Pons (tissue), 1 donor: Measurements from ENCODE around the gene COPS4.
"Not testable (repeated sequence)": the region's sequence is repeated elsewhere in the genome, so short reads cannot be mapped to it uniquely, and the experiment has no call there.

Experiments used
- DNase-seq: peaks from one replicate; pipeline ENCODE4 v3.0.0-alpha.2; 2016; ENCODE audit warnings: low spot score

Gene COPS4

GRCh38 chr4:83024233-83024632 lies 10.8 kb upstream of the COPS4 start:
- no peak for DNase-seq

DNA sequence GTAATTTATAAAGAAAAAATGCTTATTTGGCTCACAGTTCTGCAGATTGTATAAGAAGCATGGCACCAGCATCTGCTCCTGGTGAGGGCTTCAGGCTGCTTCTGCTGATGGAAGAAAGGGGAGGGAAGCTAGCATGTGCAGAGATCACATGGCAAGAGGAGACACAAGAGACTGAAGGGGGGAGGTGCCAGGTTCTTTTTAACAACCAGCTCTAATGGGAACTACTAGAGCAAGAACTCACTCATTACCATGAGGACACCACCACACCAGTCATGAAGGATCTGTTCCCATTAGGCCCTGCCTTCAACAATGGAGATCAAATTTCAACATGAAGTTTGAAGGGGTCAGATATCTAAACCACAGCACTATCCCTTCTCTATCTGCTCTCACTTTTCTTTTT lies 9.4 kb upstream of the COPS4 start:
- no peak for DNase-seq

GRCh38 chr4:83028976-83029375 lies 6.0 kb upstream of the COPS4 start:
- no peak for DNase-seq

DNA sequence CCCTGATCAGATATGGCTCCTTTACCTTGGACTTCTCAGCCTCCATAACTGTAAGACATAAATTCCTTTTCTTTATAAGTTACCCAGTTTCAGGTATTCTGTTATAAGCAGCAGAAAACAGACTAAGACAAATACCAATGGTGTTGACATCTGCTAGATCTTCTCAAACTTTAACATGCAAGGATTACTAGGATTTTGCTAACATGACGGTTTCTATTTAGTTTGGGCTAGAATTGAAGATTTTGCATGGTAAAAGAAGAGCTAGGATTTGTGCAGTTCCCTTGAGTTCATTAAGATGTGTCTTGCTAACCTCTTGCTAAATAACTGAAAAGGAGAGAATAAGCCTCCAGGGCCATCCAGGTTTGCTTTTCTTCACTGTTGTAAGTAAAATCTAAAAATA lies 5.3 kb upstream of the COPS4 start:
- no peak for DNase-seq

DNA sequence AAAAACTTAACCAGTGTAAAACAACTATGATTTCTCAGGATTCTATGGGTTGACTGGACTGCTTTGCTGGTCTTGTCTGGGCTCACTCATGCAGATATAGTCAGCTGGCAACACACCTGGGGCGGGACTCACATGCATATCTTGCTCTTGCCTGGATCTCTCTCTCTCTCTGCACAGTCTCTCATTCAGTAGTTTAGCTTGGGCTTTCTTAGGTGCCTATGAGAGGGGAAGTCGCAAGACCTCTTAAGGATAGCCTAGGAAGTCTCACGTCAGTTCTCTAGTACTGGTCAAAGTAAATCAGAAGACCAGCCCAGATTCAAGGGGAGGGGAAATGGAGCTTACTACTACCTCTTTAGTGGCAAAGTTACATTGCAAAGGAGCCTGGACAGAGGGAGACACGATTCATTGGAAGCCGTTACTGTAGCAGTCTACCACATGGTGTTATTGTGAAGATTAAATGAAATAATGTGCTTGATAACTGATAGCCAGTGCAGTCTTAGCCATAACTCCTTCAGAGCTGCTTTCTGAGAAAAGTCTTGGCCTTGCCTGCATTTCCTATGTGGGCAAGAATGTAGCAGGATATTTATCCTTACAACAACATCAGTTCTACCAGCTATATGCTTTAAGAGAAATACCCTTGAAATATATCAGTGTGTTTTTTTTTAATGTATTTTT lies 2.1 kb downstream of the COPS4 start:
- no peak for DNase-seq

DNA sequence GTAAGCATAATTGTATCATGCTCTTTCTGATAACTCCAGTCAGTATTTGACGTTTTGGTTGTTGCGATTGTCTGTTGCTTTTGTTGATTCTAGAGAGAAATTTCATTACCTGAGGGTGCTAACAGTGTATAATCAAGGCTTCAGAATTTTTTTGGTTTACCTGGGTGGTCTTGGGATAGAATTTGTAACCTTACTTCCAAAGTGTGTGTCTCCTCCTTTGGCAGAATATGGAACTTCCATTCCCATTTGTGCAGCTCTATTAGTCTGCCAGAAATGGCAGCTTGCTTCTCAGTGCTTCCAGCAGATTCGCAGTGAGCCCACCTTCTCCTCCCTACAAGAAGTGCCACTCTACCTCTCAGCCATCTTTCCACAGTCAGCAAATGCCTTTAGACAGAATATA lies 5.3 kb downstream of the COPS4 start:
- DNase-seq, result no peak

DNA sequence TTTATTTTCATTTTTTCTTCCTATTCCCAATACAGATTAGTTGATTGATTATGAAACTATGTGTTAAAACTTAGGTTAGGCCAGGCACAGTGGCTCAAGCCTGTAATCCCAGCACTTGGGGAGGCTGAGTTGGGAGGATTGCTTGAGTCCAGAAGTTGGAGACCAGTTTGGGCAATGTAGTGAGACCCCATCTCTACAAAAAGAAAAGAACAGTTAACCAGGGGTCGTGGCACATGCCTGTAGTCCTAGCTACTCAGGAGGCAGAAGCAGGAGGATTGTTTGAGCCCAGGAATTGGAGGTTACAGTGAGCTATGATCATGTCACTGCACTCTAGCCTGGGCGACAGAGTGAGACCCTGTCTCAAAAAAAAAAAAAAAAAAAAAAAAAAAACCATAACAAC lies 8.2 kb downstream of the COPS4 start:
- not testable (repeated sequence) for DNase-seq

GRCh38 chr4:83043801-83044407 lies 8.9 kb downstream of the COPS4 start:
- DNase-seq, result no peak

DNA sequence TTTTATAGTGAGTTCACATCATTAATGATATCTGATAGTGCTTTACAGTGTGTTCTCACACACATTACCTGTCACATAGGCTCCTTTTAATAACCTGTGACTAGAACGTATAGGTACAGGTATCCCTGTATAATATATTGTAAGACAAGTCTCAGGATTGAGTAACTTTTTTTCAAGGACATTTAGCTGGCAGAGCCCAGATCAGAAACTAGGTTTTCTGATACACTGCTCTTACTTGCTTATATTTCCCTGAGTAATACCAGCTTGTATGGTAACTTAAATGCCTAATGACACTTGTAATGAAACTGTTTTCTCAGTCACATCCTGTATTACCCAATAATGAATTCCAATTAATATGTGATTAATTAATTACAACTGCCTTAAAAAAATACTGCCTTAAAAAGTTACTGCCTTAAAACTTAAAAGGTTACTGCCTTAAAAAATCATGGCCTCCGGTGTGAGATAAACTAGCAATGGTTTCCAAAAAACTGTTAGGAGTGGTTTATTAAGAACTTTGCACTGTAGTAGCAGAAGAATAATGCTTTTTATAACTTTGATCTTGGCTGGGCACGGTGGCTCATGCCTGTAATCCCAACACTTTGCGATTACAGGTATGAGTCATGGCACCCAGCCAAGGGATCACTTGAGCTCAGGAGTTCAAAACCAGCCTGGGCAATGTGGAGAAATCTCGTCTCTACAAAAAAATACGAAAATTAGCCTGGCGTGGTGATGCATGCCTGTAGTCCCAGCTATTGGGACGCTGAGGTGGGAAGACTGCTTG lies 11.9 kb downstream of the COPS4 start:
- DNase-seq, result no peak

DNA sequence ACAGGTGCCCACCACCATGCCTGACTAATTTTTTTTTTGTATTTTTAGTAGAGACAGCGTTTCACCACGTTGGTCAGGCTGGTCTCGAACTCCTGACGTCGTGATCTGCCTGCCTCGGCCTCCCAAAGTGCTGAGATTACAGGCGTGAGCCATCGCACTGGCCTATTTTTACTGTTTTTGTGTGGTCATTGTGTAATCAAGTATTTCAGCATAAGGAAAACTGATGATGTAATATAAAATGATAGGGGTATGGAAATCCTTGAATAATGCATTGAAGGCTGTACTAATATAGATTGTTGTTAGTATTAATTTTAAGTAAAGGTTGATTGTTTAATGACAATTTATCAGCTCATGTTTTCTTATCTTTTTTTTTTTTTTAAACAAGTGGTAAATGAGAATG lies 13.8 kb downstream of the COPS4 start:
- DNase-seq, result not testable (repeated sequence)

GRCh38 chr4:83054928-83055327 lies 19.9 kb downstream of the COPS4 start:
- DNase-seq, result no peak

GRCh38 chr4:83062739-83063138 lies 27.8 kb downstream of the COPS4 start:
- DNase-seq, result no peak

GRCh38 chr4:83065266-83065665 lies 30.3 kb downstream of the COPS4 start:
- no peak for DNase-seq

GRCh38 chr4:83067058-83067639 lies 32.2 kb downstream of the COPS4 start:
- no peak for DNase-seq

DNA sequence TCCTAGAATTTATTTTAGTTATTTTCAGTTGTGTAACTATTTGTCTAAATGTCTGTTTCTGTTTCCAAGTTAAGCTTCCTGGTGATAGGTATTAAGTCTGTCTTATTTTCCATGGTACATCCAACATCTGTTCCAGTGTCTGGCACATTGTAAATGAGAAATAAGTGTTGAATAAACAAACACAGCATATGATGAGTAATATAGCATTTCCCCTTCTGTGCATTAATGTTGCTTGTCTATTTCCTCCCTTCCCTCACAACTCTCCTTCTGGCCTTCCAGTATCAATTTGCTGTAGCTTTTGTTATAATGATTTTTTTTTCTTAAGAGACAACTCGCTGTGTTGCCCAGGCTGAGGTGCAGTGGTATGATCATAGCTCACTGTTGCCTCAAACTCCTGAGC lies 36.1 kb downstream of the COPS4 start:
- no peak for DNase-seq

DNA sequence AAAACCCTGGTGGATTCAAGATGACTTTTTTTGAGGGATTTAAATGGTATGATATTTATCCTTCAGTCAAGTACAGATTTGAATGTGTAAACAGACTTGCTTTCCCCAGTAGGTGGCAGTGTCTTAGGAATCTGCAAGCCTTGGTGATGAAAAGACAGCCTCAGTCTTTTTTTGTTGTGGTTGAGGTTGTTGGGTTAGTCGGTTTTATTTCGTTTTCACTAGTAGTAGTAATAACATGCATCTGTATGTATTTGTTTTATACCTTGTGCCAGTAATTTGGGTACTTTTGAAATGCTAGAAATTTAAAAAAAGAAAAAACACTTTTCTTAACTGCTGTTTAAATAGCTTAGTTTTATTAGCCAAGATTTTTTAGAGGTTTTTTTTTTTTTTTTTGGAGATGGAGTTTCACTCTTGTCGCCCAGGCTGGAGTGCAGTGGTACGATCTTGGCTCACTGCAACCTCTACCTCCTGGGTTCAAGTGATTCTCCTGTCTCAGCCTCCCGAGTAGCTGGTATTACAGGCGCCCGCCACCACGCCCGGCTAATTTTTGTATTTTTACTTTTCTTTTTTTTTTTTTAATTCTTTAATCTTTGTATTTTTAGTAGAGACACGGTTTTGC lies 39.2 kb downstream of the COPS4 start:
- DNase-seq, result peak; percentile 86

GRCh38 chr4:83074783-83075182 lies 39.8 kb downstream of the COPS4 start:
- DNase-seq, result not testable (repeated sequence)

DNA sequence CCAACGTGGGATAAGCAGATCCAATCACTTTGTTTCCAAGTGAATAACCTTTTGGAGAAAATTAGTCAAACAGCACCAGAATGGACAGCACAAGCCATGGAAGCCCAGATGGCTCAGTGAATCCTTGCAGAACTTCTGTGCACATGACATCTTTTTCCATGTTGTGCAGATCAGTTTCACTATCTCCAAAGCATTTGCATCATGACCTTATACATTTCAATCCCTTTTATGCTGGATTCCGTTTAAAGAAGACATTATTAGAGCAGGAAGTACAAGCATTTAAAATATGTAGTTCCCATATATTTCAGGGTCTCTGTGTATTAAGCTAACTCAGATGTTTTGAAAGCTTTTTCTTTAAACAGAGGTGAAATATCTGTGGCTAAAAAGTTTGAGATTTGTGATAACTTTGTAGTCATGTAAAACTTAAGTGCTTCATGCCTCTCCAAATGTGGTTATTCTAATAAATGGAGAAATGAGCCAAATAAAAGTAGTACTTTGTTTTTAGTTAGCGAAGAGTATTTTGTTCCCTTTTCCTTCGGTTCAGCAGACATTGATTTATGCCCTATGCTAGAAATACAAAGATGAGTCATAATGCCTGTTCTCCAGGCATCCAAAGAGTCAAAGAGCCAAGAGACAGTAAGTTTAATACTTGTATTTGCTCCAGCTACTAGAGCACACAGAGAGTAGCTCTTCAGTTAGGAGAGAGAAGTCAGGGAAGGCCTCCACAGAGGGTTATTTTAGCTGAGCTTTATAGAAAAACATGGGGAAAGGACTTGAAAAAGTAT lies 40.5 kb downstream of the COPS4 start:
- no peak for DNase-seq

GRCh38 chr4:83080561-83080960 lies 45.6 kb downstream of the COPS4 start:
- DNase-seq, result no peak

GRCh38 chr4:83082777-83083176 lies 47.8 kb downstream of the COPS4 start:
- no peak for DNase-seq

GRCh38 chr4:83083925-83084475 lies 49.0 kb downstream of the COPS4 start:
- no peak for DNase-seq
